GM15510 (cell line): ENCODE data around the gene HS3ST4.

Source experiments
- POLR2A ChIP-seq: IDR thresholded peaks from 3 replicates; pipeline ENCODE4 v1.6.1; 2011; ENCODE audit warnings: borderline replicate concordance; ENCODE audit not compliant: insufficient read length; ENCODE audit errors: extremely low read depth

The HS3ST4 gene

DNA sequence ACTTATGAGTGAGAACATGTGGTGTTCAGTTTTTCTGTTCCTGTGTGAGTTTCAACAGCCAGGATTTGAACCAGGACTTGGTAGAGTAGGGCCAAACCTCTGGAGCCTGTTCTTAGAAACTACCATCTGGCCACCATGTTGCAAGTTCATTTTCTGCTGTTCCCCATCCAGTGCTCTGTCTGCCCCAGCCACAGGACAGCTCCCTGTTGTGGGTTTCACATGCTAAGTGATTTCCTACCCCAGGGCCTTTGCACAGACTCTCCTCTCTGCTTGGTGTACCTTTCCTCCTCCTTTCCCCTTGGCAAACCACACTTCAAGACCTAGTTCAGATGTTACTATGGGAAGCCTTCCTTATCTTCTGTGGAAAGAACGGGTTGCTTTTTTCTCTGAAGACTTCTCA, 79.5 kb downstream of the HS3ST4 start:
- TF ChIP-seq POLR2A = no peak

GRCh38 chr16:25771812-25772568, 80.2 kb downstream of the HS3ST4 start:
- TF ChIP-seq POLR2A = no peak

DNA sequence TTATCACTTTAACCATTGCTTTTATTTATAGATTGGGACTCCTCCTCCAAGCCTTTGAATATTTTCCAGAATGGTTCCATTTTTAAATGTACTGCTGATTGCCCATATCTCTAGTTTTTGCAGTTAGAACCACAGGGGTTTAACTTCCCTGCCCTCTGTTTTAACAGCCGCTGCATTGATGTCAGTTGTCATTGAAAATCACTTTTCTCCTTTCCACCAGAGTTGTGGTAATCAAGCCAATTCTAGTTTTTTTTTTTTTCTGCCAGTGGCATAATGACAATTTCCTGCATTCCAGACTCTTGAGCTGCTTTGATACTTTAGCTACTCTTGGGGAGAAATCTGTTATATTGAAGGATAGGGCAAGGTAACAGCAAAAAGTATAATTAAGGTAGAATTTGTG, 91.5 kb downstream of the HS3ST4 start:
- TF ChIP-seq POLR2A = no peak

GRCh38 chr16:25785361-25785760, 93.6 kb downstream of the HS3ST4 start:
- no peak for TF ChIP-seq POLR2A

DNA sequence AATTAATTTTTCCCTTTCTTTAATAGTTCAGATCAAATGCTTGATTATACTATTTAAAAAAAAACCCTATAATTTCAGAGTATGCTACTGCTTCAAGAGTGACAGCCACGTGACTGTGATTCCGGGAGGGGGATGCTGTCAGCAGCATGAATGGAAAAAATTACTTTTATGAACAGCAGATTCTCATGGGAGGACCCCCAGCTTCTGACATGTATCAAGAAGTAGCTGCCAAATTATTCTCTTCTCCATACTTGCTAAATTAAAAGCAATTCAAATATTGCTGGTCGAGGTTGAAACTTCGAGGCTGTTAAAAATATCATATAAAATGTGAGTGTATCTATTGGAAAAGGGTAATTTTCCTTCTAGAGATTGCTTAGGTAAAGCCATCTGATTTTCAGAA, 95.0 kb downstream of the HS3ST4 start:
- TF ChIP-seq POLR2A = no peak

DNA sequence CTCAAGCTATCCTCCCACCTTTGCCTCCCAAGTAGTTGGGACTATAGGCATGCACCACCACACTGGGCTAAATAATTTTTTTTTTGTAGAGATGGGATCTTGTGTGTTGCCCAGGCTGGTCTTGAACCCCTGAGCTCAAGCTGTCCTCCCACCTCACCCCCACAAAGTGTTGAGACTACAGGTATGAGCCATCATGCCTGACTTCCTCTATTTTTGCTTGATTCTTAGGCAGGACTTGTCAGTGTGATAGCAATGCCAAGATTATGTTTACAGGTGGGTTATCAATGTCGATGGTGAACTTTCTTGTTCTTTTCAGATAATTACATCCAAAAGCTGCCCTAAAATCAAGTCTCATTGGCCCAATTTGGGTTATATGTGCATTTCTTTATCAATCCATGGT, 96.9 kb downstream of the HS3ST4 start:
- no peak for TF ChIP-seq POLR2A

GRCh38 chr16:25796239-25796638, 104.5 kb downstream of the HS3ST4 start:
- TF ChIP-seq POLR2A = no peak

DNA sequence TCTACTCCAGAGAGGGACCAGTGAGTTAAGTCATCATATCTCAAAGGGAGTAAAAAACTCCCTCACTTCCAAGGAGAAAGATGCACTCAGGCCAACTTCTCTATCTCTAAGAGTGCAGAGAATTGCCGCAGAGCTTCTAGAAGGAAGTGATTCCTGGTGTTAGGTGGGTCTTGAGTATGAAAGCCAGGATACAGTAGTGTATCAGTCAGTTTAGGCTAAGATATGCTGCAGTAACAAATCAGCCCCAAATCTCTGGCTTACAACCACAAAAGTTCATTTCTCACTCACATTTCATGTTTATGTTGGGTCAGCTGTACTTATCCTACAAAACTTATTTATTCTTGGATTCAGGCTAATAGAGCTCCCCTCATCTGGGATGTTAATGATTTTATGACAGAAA, 106.3 kb downstream of the HS3ST4 start:
- TF ChIP-seq POLR2A = no peak

- no peak for TF ChIP-seq POLR2A
Observed at GRCh38 chr16:25799816-25800215, 108.1 kb downstream of the HS3ST4 start.

GRCh38 chr16:25812215-25812614, 120.5 kb downstream of the HS3ST4 start:
- TF ChIP-seq POLR2A = no peak

- no peak for TF ChIP-seq POLR2A
Observed at GRCh38 chr16:25817295-25817694, 125.5 kb downstream of the HS3ST4 start.

DNA sequence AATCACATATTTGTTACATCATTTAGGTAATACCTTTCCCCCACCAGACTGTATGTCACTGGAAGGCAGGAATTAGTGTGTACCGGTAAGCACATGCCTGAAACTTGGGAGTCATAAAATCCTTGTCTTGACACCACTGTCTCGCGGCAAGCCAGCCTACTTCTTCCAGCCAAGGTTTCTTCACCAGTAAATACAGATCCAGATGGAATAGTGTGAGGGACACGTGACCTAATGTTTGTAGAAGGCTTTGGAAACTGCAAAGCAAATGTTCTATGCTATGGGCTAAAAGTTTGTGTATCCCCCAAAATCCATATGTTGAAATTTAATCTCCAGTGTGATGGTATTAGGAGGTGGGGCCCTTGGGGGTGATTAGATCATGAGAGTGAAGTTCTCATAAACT, 126.1 kb downstream of the HS3ST4 start:
- no peak for TF ChIP-seq POLR2A

- TF ChIP-seq POLR2A = no peak
Observed at GRCh38 chr16:25823891-25824290, 132.1 kb downstream of the HS3ST4 start.

DNA sequence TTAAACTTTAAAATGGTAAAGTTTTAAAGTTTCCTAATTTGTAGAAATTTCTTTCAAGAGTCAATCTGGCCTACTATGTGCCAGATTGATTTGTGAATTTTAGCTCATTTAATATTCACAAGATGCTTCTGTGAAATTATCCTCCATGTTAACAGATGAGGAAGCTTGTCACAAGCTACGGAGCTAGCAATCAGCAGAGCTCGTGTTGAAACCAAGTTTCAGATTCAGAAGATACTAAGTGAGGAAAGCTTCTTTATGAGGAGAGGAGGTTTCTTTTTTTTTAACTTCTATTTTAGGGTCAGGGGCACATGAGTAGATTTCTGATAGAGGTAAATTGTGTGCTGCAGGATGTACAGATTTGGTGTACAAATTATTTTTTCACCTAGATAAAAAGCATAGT, 135.9 kb downstream of the HS3ST4 start:
- TF ChIP-seq POLR2A = no peak

- TF ChIP-seq POLR2A = no peak
Observed at GRCh38 chr16:25828510-25828909, 136.8 kb downstream of the HS3ST4 start.

DNA sequence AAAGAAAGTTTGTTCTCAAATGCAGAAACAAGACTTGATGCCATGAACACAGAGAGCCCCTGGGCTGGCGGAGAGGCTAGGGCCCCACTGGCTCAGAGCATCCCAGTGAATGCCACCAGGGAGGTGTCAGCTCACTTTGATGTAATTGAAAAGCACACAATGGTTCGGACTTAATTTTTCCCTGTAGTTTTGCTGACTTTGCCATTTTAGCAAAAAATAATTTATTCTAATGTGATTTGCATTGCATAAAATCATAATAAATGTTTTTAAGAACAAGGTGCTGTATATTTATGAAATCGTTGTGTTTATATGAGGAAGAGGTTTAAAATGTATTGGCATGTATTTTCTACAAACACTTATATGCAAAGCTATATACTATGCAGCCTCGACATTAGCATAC, 140.5 kb downstream of the HS3ST4 start:
- TF ChIP-seq POLR2A = no peak

GRCh38 chr16:25834101-25834500, 142.3 kb downstream of the HS3ST4 start:
- no peak for TF ChIP-seq POLR2A

DNA sequence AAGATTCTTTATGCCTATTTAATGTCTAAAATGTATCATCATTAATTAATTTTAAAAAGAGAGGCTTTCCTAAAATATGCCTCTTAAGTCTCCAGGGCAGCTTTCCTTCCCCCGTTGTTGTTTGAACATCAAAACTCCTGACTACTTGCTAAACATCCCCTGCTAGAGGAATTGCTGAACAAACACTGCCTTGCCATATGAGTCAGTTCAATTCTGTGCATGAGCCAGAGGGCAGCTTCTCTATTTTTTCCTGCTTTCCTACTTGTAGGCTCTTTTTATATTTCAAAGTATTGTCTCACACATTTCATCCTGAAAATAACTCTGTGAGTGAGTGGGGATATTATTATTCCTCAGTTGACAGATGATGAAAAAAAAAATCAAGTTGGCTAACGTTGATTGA, 143.4 kb downstream of the HS3ST4 start:
- no peak for TF ChIP-seq POLR2A

- TF ChIP-seq POLR2A = no peak
Observed at GRCh38 chr16:25838724-25839186, 147.0 kb downstream of the HS3ST4 start.
